Gastrocnemius medialis (tissue), 4 donors: Measurements from ENCODE around the gene TAS1R1.

Source experiments
- POLR2A ChIP-seq, 2 donors: fragments of 450-650 bp; IDR thresholded peaks; one replicate each; pipeline ENCODE4 v1.6.1; 2017; ENCODE audit warnings: antibody characterized with exemption in 2 of 2, mild to moderate bottlenecking in 2 of 2, moderate library complexity in 2 of 2
- TF ChIP-seq, protein P1 (sequence below), 5 experiments: fragments of 450-650 bp in 3 of 5; fragments of 200-600 bp in 2 of 5; sonication (generic) in 2 of 5; IDR thresholded peaks in 4 of 5; conservative IDR thresholded peaks in 1 of 5; 1 replicate in 4 of 5; 2 replicates in 1 of 5; pipeline ENCODE4 v1.5.1; 2016 to 2019; ENCODE audit warnings: antibody characterized with exemption in 5 of 5, mild to moderate bottlenecking in 3 of 5, moderate library complexity in 3 of 5

DNA sequence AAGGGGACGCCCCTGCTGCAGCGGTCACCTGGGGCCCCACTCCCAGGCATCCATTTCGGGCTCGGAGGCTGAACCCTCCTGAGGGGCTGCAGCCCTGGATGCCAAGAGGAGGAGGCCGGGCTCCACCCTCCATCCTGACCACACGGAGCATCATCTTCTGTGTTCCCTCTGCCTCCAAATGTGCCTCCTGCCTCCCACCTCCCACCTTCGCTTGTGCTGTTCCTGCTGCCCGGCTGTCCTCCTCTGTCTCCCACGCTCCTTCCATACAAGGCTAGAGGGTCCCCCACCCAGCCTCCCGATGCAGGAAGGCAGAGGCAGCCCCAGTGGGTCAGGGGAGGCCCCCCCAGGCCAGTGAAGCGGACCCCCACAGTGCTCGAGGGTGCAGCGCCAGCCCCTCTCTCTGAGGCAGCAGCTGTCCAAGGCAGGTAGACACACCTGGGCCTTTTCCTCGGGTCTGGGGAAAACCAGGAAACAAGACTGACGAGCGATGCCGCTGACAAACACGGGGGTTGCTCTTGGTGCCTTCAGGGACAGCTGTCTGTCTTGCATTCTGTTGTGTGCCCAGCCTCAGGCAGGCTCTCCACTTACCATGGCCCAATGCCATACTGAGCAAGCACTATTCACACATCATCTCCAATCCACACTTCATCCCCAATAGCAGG, 46.8 kb upstream of the TAS1R1 start:
- no peak for TF ChIP-seq POLR2A (IDR thresholded peaks at IDR 0.05)
- TF ChIP-seq, protein P1, sequence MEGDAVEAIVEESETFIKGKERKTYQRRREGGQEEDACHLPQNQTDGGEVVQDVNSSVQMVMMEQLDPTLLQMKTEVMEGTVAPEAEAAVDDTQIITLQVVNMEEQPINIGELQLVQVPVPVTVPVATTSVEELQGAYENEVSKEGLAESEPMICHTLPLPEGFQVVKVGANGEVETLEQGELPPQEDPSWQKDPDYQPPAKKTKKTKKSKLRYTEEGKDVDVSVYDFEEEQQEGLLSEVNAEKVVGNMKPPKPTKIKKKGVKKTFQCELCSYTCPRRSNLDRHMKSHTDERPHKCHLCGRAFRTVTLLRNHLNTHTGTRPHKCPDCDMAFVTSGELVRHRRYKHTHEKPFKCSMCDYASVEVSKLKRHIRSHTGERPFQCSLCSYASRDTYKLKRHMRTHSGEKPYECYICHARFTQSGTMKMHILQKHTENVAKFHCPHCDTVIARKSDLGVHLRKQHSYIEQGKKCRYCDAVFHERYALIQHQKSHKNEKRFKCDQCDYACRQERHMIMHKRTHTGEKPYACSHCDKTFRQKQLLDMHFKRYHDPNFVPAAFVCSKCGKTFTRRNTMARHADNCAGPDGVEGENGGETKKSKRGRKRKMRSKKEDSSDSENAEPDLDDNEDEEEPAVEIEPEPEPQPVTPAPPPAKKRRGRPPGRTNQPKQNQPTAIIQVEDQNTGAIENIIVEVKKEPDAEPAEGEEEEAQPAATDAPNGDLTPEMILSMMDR (IDR thresholded peaks at IDR 0.05 in 4 of 5, conservative IDR thresholded peaks at IDR 0.05 in 1 of 5), result no peak
